ENCODE results near the gene G6PC3. TPM values are rescaled to one million over a fixed set of nuclear protein-coding genes. Genes with fewer than 3 reads are reported as not detected.

Gene G6PC3
- total RNA-seq, 2 experiments from 2014 or later = 20.2 to 20.7 TPM

- no peak overlapping the region for H3K4me3 Mint-ChIP-seq
- H3K4me1 Mint-ChIP-seq (ENCODE audit: low read depth) = peaks cover 8% of the 10 kb centered on the region
- POLR2A ChIA-PET = interaction anchor here (1.5 kb wide), 1 partner anchor 12 kb away, joined by 3 read pairs; no protein-coding TSS in a partner anchor
- DNase-seq (no peak), ATAC-seq (no peak)
- H3K36me3 Mint-ChIP-seq (ENCODE audit: low read depth) = peaks cover 4% of the 10 kb centered on the region
- H3K27me3 Mint-ChIP-seq = no peaks in the 10 kb centered on the region
- TF ChIP-seq CTCF (IDR thresholded peaks at IDR 0.05) = no peak
- H3K9me3 Mint-ChIP-seq = no peaks in the 10 kb centered on the region
- intact Hi-C loops (cut with micrococcal nuclease) = no loop called here
- H3K27ac Mint-ChIP-seq = no peak overlapping the region
- CTCF ChIA-PET = interaction anchor here (0.6 to 1.7 kb wide), 2 partner anchors 40 to 138 kb away, joined by 3 to 4 read pairs; no protein-coding TSS in a partner anchor
Observed at GRCh38 chr17:44081681-44082080, 11.1 kb downstream of the G6PC3 start.

GRCh38 chr17:44082256-44082927, 11.9 kb downstream of the G6PC3 start:
- intact Hi-C loops (cut with micrococcal nuclease) = no loop called here
- ChIA-PET POLR2A (interaction anchor here (1.5 kb wide), 1 partner anchor 13 kb away, joined by 3 read pairs; no protein-coding TSS in a partner anchor), CTCF (interaction anchor here (0.6 to 1.9 kb wide), 3 partner anchors 34 to 139 kb away, joined by 3 to 8 read pairs (median 4); no protein-coding TSS in a partner anchor)
- Mint-ChIP-seq H3K4me3 (no peak overlapping the region), H3K36me3 (ENCODE audit: low read depth) (peaks cover 4% of the 10 kb centered on the region), H3K9me3 (no peaks in the 10 kb centered on the region), H3K27me3 (no peaks in the 10 kb centered on the region), H3K4me1 (ENCODE audit: low read depth) (peaks cover 14% of the 10 kb centered on the region), H3K27ac (no peak overlapping the region)
- TF ChIP-seq CTCF (IDR thresholded peaks at IDR 0.05) = no peak
- no peak for ATAC-seq
- no peak for DNase-seq

GRCh38 chr17:44083250-44083849, 12.8 kb downstream of the G6PC3 start:
- H3K27ac Mint-ChIP-seq = no peak overlapping the region
- DNase-seq = no peak

GRCh38 chr17:44084131-44084538, 13.6 kb downstream of the G6PC3 start:
- no peaks in the 10 kb centered on the region for H3K9me3 Mint-ChIP-seq
- H3K4me1 Mint-ChIP-seq (ENCODE audit: low read depth) = peaks cover 16% of the 10 kb centered on the region
- no peaks in the 10 kb centered on the region for H3K27me3 Mint-ChIP-seq
- no peak for TF ChIP-seq CTCF (IDR thresholded peaks at IDR 0.05)
- POLR2A ChIA-PET = interaction anchor here (0.8 to 1.7 kb wide), 2 partner anchors 10 to 41 kb away, joined by 3 read pairs; no protein-coding TSS in a partner anchor
- ATAC-seq (peak; percentile 29), DNase-seq (peak; percentile 71)
- CTCF ChIA-PET = interaction anchor here (0.9 to 3.1 kb wide), 11 partner anchors 8 to 262 kb away, joined by 3 to 17 read pairs (median 4); partner anchors contain the start of genes GRN and HDAC5
- intact Hi-C loops (cut with micrococcal nuclease) = no loop called here
- H3K36me3 Mint-ChIP-seq (ENCODE audit: low read depth) = peaks cover 4% of the 10 kb centered on the region
- H3K27ac Mint-ChIP-seq = no peak overlapping the region
- H3K4me3 Mint-ChIP-seq = no peak overlapping the region

More at GRCh38 chr17:44083250-44083849, 12.8 kb downstream of the G6PC3 start:
- Mint-ChIP-seq H3K4me3 (no peak overlapping the region), H3K9me3 (no peaks in the 10 kb centered on the region), H3K36me3 (ENCODE audit: low read depth) (peaks cover 4% of the 10 kb centered on the region), H3K4me1 (ENCODE audit: low read depth) (peaks cover 16% of the 10 kb centered on the region), H3K27me3 (no peaks in the 10 kb centered on the region)
- ChIA-PET POLR2A (interaction anchor here (1.7 kb wide), 1 partner anchor 40 kb away, joined by 3 read pairs; no protein-coding TSS in a partner anchor), CTCF (interaction anchor here (1.0 to 3.1 kb wide), 10 partner anchors 9 to 262 kb away, joined by 3 to 17 read pairs (median 4); partner anchors contain the start of gene GRN)
- no peak for TF ChIP-seq CTCF (IDR thresholded peaks at IDR 0.05)
- no peak for ATAC-seq
- intact Hi-C loops (cut with micrococcal nuclease) = no loop called here

Data from activated CD8-positive, alpha-beta T cell treated with anti-CD3 and anti-CD28 coated beads for 36 hours (primary cell).